HepG2 (cell line): ENCODE data around the gene DDX49. TPM values are rescaled to one million over a fixed set of nuclear protein-coding genes. Genes with fewer than 3 reads are reported as not detected.

ENCODE experiments used
- ATAC-seq: fragments of 200-7000 bp; cut with Tn5 transposase; 3 replicates; pipeline ENCODE4 v1.9.1; 2020; ENCODE audit warnings: mild to moderate bottlenecking, moderate library complexity
- BruUV-seq: library from RNA; stranded (reverse); fragments of 400-500 nt; replicated peaks from 2 replicates; lab custom pipeline; 2021; lab: Mats Ljungman, UMichigan
- CTCF ChIA-PET: fragments of 300-600 bp; formaldehyde crosslinking; extraction: SDS; loops from one replicate; lab custom pipeline; 2021; ENCODE audit warnings: low total read pairs, inconsistent platforms, low intra/inter-chr PET ratio; lab: Yijun Ruan, JAX
- POLR2A ChIA-PET: fragments of 350-600 bp; sonication (Branson Sonifier 250); formaldehyde crosslinking; loops from one replicate; lab custom pipeline; 2020; ENCODE audit warnings: antibody characterized with exemption, inconsistent platforms; lab: Yijun Ruan, JAX
- DNase-seq: peaks from one replicate; pipeline ENCODE4 v3.0.0-alpha.2; 2015; ENCODE audit warnings: low spot score
- FAIRE-seq: peaks from 3 replicates; lab custom pipeline; 2011; peaks lifted over from hg19 to GRCh38; lab: Jason Lieb, UNC
- H2AFZ ChIP-seq: one replicate; pipeline ENCODE4 v1.6.1; 2011; ENCODE audit warnings: low read length, inconsistent platforms
- H3K27ac ChIP-seq: fragments of 300-600 bp; 3 replicates; pipeline ENCODE4 v1.8.0; 2011; ENCODE audit warnings: mixed run types, mild to moderate bottlenecking, mixed read lengths, low read length, inconsistent platforms; ENCODE audit not compliant: insufficient read depth; ENCODE audit errors: extremely low read length
- H3K27me3 ChIP-seq, 2 experiments: fragments of 200-600 bp in 1 of 2; 2 replicates in 1 of 2; 3 replicates in 1 of 2; pipeline versions ENCODE4 v1.6.0 to v1.8.0; 2011; ENCODE audit warnings: low read length in 2 of 2, mild to moderate bottlenecking in 2 of 2, moderate library complexity in 2 of 2, inconsistent platforms in 1 of 2; ENCODE audit not compliant: insufficient read depth in 2 of 2, control insufficient read depth in 1 of 2
- H3K36me3 ChIP-seq, 2 experiments: fragments of 200-600 bp in 1 of 2; replicated peaks in 1 of 2; 2 replicates in 1 of 2; 3 replicates in 1 of 2; pipeline versions ENCODE4 v1.5.1 to v1.8.0; 2011; ENCODE audit warnings: low read length in 2 of 2, inconsistent platforms in 1 of 2; ENCODE audit not compliant: insufficient read depth in 2 of 2, control insufficient read depth in 1 of 2
- H3K4me1 ChIP-seq: 2 replicates; pipeline ENCODE4 v1.5.1; 2012; ENCODE audit warnings: low read length, inconsistent platforms; ENCODE audit not compliant: insufficient read depth
- H3K4me2 ChIP-seq: 2 replicates; pipeline ENCODE4 v1.6.0; 2011; ENCODE audit warnings: low read depth, low read length, inconsistent platforms
- H3K4me3 ChIP-seq, 3 experiments: fragments of 200-600 bp in 1 of 3; sonication (generic), shearing (Covaris generic) in 1 of 3; replicated peaks in 1 of 3; 2 replicates each; pipeline ENCODE4 v1.5.1; 2011 to 2016; ENCODE audit warnings: low read length in 3 of 3, inconsistent platforms in 2 of 3, low read depth in 2 of 3, mild to moderate bottlenecking in 2 of 3, control low read depth in 1 of 3, mixed read lengths in 1 of 3; ENCODE audit not compliant: insufficient read depth in 1 of 3
- H3K79me2 ChIP-seq: one replicate; pipeline ENCODE4 v1.6.1; 2011; ENCODE audit warnings: low read length, inconsistent platforms; ENCODE audit not compliant: insufficient read depth
- H3K9ac ChIP-seq: 2 replicates; pipeline ENCODE4 v1.6.0; 2011; ENCODE audit warnings: mild to moderate bottlenecking, low read depth, low read length, inconsistent platforms; ENCODE audit not compliant: insufficient read depth
- H3K9me3 ChIP-seq: 2 replicates; pipeline ENCODE4 v1.5.1; 2012; ENCODE audit warnings: mild to moderate bottlenecking, low read length
- H4K20me1 ChIP-seq: 2 replicates; pipeline ENCODE4 v1.6.0; 2011; ENCODE audit warnings: inconsistent platforms, mild to moderate bottlenecking, low read length, moderate library complexity; ENCODE audit not compliant: insufficient read depth
- TEAD2 ChIP-seq: sonication (generic); formaldehyde crosslinking; IDR thresholded peaks from 2 replicates; pipeline ENCODE4 v1.9.0; 2021; ENCODE audit warnings: missing genetic modification reagents
- WGBS: methylation state at CpG from one replicate; pipeline ENCODE4 v1.1.6; 2017; ENCODE audit warnings: low lambda C conversion rate; 5-methylcytosine and 5-hydroxymethylcytosine counted together
- in situ Hi-C: cut with HindIII; loops from 2 replicates; pipeline ENCODE4 v1.10.0; 2017; ENCODE audit warnings: low pct_unique_long_range_greater_than_20kb; ENCODE audit not compliant: extremely low pct_ligation_motif_present
- intact Hi-C: fragments of 100-400 bp; cut with micrococcal nuclease; formaldehyde crosslinking; loops from one replicate; pipeline ENCODE4 v1.10.0; 2022; ENCODE audit not compliant: unreplicated experiment
- polyA plus RNA-seq, 8 experiments: library from polyadenylated mRNA; depleted of rRNA in 3 of 8; stranded (reverse) in 7 of 8; unstranded in 1 of 8; fragments of >200 nt; fragmentation: Illumina TruSeq in 4 of 8; extraction: Trizol in 4 of 8; gene quantifications; 2 replicates each; pipeline versions ENCODE4 v1.2.1 to v1.2.3, GENCODE V29; 2011 to 2016; ENCODE audit warnings: low read depth in 4 of 8, missing spikeins in 1 of 8, mixed read lengths in 1 of 8; ENCODE audit not compliant: insufficient read depth in 1 of 8
- total RNA-seq, 5 experiments: library from RNA; depleted of rRNA; stranded (reverse); fragments of >200 nt; fragmentation: Illumina TruSeq; extraction: Trizol; gene quantifications; 2 replicates each; pipeline ENCODE4 v1.2.3, GENCODE V29; 2016; ENCODE audit warnings: low read depth in 1 of 5
- TF ChIP-seq, protein P1 (sequence below): sonication (generic); formaldehyde crosslinking; IDR thresholded peaks from 2 replicates; pipeline ENCODE4 v1.5.1; 2020; ENCODE audit warnings: missing genetic modification reagents, mild to moderate bottlenecking, borderline replicate concordance

The DDX49 gene
- total and polyA plus RNA-seq, 2 of the 13 experiments (the other 11 are each of a cell fraction or from before 2014, with no cell fraction given): 27.0 to 46.2 TPM

DNA sequence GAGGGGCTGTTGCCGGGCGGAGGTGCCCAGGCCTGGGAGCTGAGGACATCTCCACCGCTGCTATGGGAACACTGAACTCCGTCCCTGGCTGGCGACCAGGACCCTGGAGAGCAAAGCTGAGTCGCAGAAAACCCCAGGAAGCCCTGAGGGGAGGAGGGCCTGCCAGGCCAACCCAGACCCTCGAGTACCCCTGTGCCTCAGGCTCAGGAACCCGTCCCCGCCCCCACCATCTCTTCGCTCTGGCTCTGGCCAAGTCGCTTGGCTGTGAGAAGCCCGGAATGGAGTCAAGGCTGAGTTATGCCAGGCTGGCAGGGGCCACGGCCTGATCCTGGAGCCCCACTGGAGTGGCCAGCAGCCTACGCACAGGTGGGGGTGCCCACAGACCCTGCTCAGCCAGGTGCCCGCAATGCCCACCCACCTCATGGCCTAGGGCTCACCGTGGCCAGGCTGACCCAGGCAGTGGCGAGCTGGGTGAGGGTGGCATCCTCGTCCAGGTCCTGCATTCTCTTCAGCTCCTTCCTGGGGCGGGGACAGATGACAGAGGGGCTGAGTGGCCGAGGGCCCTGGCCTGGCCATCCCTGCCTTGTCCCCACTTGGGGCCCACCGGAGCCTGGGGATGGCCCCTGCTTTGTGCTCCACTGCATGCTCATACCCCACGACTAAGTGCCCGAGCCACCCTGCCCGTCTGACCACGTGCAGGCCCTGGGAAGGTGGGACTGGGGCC lies 15.0 kb upstream of the DDX49 start (continued):
- TF ChIP-seq, protein P1, sequence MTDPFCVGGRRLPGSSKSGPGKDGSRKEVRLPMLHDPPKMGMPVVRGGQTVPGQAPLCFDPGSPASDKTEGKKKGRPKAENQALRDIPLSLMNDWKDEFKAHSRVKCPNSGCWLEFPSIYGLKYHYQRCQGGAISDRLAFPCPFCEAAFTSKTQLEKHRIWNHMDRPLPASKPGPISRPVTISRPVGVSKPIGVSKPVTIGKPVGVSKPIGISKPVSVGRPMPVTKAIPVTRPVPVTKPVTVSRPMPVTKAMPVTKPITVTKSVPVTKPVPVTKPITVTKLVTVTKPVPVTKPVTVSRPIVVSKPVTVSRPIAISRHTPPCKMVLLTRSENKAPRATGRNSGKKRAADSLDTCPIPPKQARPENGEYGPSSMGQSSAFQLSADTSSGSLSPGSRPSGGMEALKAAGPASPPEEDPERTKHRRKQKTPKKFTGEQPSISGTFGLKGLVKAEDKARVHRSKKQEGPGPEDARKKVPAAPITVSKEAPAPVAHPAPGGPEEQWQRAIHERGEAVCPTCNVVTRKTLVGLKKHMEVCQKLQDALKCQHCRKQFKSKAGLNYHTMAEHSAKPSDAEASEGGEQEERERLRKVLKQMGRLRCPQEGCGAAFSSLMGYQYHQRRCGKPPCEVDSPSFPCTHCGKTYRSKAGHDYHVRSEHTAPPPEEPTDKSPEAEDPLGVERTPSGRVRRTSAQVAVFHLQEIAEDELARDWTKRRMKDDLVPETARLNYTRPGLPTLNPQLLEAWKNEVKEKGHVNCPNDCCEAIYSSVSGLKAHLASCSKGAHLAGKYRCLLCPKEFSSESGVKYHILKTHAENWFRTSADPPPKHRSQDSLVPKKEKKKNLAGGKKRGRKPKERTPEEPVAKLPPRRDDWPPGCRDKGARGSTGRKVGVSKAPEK (CRISPR knock-in tag): no peak

DNA sequence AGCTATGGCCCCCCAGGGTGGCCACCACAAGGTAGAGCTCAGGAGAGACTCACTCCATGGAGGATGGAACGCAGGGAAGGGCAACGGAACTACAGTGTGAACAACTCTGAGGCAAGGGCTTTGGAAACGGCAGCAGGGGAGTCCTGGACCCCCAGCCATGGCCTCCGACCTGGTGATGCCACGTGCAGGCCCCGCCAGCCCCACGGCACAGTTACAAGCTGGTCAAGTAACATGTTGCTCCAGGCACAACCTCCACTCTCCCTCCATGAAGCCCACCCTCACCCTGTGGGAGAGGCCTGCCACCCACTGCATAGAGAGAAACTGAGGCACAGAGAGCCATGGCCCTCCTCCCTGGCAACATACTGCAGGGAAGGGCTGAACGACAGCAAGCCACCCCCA lies 14.5 kb upstream of the DDX49 start:
- H3K36me3 ChIP-seq: peaks cover 19 to 52% of the 10 kb centered on the region in 2 experiments
- FAIRE-seq (no peak), DNase-seq (no peak), ATAC-seq (no peak)
- H4K20me1 ChIP-seq: no peaks in the 10 kb centered on the region
- POLR2A ChIA-PET: interaction anchor here (1.8 kb wide), 1 partner anchor 14 kb away, joined by 4 read pairs; the partner anchor contains the start of gene COPE
- CTCF ChIA-PET: no interaction called here
- no peak for TF ChIP-seq TEAD2 (CRISPR knock-in tag)
- in situ Hi-C loops: no loop called here
- no peak overlapping the region for H3K9ac ChIP-seq
- H3K4me3 ChIP-seq: no peak overlapping the region
- no peak overlapping the region for H3K4me2 ChIP-seq
- no peak overlapping the region for H3K27ac ChIP-seq
- WGBS: 97% methylated on average over 4 of the region's 8 CpGs
- H3K9me3 ChIP-seq: no peaks in the 10 kb centered on the region
- H2AFZ ChIP-seq: no peak overlapping the region
- no peaks in the 10 kb centered on the region for H3K79me2 ChIP-seq
- intact Hi-C loops: no loop called here
- no peaks in the 10 kb centered on the region for H3K27me3 ChIP-seq
- H3K4me1 ChIP-seq: no peaks in the 10 kb centered on the region
- BruUV-seq: no TSS peak
